Nephron (organoid): ENCODE data around the gene CBFB.

Source experiments
- H3K27ac Mint-ChIP-seq, 3 experiments: 2 replicates each; pipeline ENCODE4 v1.8.0; 2020; ENCODE audit warnings: mixed read lengths in 3 of 3, mild to moderate bottlenecking in 2 of 3, moderate library complexity in 1 of 3
- H3K27me3 Mint-ChIP-seq: 2 replicates; pipeline ENCODE4 v1.8.0; 2021; ENCODE audit warnings: low read depth, mild to moderate bottlenecking, moderate library complexity, mixed read lengths
- H3K36me3 Mint-ChIP-seq: 2 replicates; pipeline ENCODE4 v1.8.0; 2020; ENCODE audit warnings: low read depth, mixed read lengths
- H3K4me1 Mint-ChIP-seq: 2 replicates; pipeline ENCODE4 v1.8.0; 2020; ENCODE audit warnings: mixed read lengths
- H3K4me3 Mint-ChIP-seq, 3 experiments: 2 replicates each; pipeline ENCODE4 v1.8.0; 2020; ENCODE audit warnings: mild to moderate bottlenecking in 3 of 3, mixed read lengths in 3 of 3, moderate library complexity in 2 of 3
- H3K9me3 Mint-ChIP-seq: 2 replicates; pipeline ENCODE4 v1.8.0; 2020; ENCODE audit warnings: mixed read lengths
- TF ChIP-seq, protein P1 (sequence below), 3 experiments: fragments of 200-600 bp; sonication (generic); IDR thresholded peaks; one replicate each; pipeline ENCODE4 v1.5.0; 2021; ENCODE audit warnings: antibody characterized with exemption in 3 of 3; ENCODE audit not compliant: unreplicated experiment in 3 of 3

The CBFB gene

GRCh38 chr16:67024384-67025209 is 4.4 kb upstream of the CBFB start:
- Mint-ChIP-seq H3K27ac (peak overlapping the region; percentile 83 to 93 (median 89)), H3K36me3 (no peaks in the 10 kb centered on the region), H3K4me1 (peaks cover 39% of the 10 kb centered on the region), H3K4me3 (peak overlapping the region; percentile 22 to 50 (median 41)), H3K9me3 (no peaks in the 10 kb centered on the region), H3K27me3 (peaks cover 4% of the 10 kb centered on the region)
- TF ChIP-seq, protein P1, sequence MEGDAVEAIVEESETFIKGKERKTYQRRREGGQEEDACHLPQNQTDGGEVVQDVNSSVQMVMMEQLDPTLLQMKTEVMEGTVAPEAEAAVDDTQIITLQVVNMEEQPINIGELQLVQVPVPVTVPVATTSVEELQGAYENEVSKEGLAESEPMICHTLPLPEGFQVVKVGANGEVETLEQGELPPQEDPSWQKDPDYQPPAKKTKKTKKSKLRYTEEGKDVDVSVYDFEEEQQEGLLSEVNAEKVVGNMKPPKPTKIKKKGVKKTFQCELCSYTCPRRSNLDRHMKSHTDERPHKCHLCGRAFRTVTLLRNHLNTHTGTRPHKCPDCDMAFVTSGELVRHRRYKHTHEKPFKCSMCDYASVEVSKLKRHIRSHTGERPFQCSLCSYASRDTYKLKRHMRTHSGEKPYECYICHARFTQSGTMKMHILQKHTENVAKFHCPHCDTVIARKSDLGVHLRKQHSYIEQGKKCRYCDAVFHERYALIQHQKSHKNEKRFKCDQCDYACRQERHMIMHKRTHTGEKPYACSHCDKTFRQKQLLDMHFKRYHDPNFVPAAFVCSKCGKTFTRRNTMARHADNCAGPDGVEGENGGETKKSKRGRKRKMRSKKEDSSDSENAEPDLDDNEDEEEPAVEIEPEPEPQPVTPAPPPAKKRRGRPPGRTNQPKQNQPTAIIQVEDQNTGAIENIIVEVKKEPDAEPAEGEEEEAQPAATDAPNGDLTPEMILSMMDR (IDR thresholded peaks at IDR 0.05; ENCODE audit: unreplicated experiment in 3 of 3) = no peak

GRCh38 chr16:67025210-67025550 is 3.8 kb upstream of the CBFB start:
- Mint-ChIP-seq H3K4me3 (peak overlapping the region; percentile 22 to 50 (median 41)), H3K9me3 (no peaks in the 10 kb centered on the region), H3K36me3 (no peaks in the 10 kb centered on the region), H3K4me1 (peaks cover 43% of the 10 kb centered on the region), H3K27me3 (peaks cover 4% of the 10 kb centered on the region), H3K27ac (peak overlapping the region; percentile 83 to 93 (median 89))
- TF ChIP-seq, protein P1 (IDR thresholded peaks at IDR 0.05; ENCODE audit: unreplicated experiment in 3 of 3) = no peak

- H3K27ac Mint-ChIP-seq = peak overlapping the region in 2 of 3 experiments; percentile 33 to 72
- TF ChIP-seq, protein P1 (IDR thresholded peaks at IDR 0.05; ENCODE audit: unreplicated experiment in 3 of 3) = no peak
- peaks cover 4% of the 10 kb centered on the region for H3K36me3 Mint-ChIP-seq
- H3K4me1 Mint-ChIP-seq = peaks cover 48% of the 10 kb centered on the region
- no peaks in the 10 kb centered on the region for H3K9me3 Mint-ChIP-seq
- peak overlapping the region; percentile 34 to 66 (median 65) for H3K4me3 Mint-ChIP-seq
- no peaks in the 10 kb centered on the region for H3K27me3 Mint-ChIP-seq
Observed at GRCh38 chr16:67026570-67026969, 2.4 kb upstream of the CBFB start.

DNA sequence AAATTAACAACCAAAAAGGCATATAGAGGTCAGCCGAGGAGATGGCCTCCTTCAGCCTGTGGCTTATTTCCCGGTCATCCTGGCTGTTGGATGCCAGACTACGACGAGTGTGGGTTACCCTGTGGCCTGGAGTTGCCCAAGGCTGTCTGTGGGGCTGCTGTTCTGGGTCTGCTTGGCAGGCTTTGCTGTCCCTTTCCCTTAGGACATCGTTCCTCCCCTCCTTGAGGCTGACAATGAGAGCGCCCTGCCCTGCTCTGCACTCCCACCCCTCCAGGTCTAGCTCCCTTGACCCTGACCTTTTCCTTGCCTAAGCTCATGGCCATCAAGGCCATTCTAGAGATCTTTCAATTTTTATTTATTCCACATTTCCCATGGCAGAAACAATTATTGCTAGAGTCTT is 1.9 kb upstream of the CBFB start:
- peaks cover 53% of the 10 kb centered on the region for H3K4me1 Mint-ChIP-seq
- no peaks in the 10 kb centered on the region for H3K9me3 Mint-ChIP-seq
- TF ChIP-seq, protein P1 (IDR thresholded peaks at IDR 0.05; ENCODE audit: unreplicated experiment in 3 of 3) = no peak
- H3K36me3 Mint-ChIP-seq = peaks cover 9% of the 10 kb centered on the region
- H3K27ac Mint-ChIP-seq = peak overlapping the region; percentile 77 to 88 (median 82)
- peak overlapping the region; percentile 40 to 84 (median 74) for H3K4me3 Mint-ChIP-seq
- no peaks in the 10 kb centered on the region for H3K27me3 Mint-ChIP-seq

- Mint-ChIP-seq H3K9me3 (no peaks in the 10 kb centered on the region), H3K4me3 (peak overlapping the region; percentile 81 to 87 (median 83)), H3K36me3 (peaks cover 20% of the 10 kb centered on the region), H3K4me1 (peaks cover 52% of the 10 kb centered on the region), H3K27me3 (no peaks in the 10 kb centered on the region), H3K27ac (peak overlapping the region; percentile 78 to 93 (median 90))
- TF ChIP-seq, protein P1 (IDR thresholded peaks at IDR 0.05; ENCODE audit: unreplicated experiment in 3 of 3) = no peak
Observed at GRCh38 chr16:67028167-67028695, 718 bp upstream of the CBFB start.
